ENCODE measurements around the gene PSEN1. TPM values are rescaled to one million over a fixed set of nuclear protein-coding genes. Genes with fewer than 3 reads are reported as not detected.

PSEN1 gene
- total RNA-seq, 1 donor from 2014 or later: 41.1 TPM

GRCh38 chr14:73258845-73259611, 122.7 kb downstream of the PSEN1 start:
- Mint-ChIP-seq H3K27me3 (ENCODE audit: insufficient read depth) (peaks cover 1% of the 10 kb centered on the region), H3K4me3 (no peak overlapping the region), H3K36me3 (ENCODE audit: low read depth) (no peaks in the 10 kb centered on the region), H3K4me1 (ENCODE audit: low read depth) (no peaks in the 10 kb centered on the region), H3K9me3 (no peaks in the 10 kb centered on the region), H3K27ac (no peak overlapping the region)
- intact Hi-C loops (cut with micrococcal nuclease): no loop called here
- DNase-seq (ENCODE audit: low spot score): no peak

- no peak for DNase-seq (ENCODE audit: low spot score)
- Mint-ChIP-seq H3K9me3 (no peaks in the 10 kb centered on the region), H3K27ac (no peak overlapping the region), H3K27me3 (ENCODE audit: insufficient read depth) (peaks cover 1% of the 10 kb centered on the region), H3K4me1 (ENCODE audit: low read depth) (no peaks in the 10 kb centered on the region), H3K36me3 (ENCODE audit: low read depth) (no peaks in the 10 kb centered on the region), H3K4me3 (no peak overlapping the region)
- intact Hi-C loops (cut with micrococcal nuclease): no loop called here
These were observed 123.5 kb downstream of the PSEN1 start for GRCh38 chr14:73259837-73260236.

GRCh38 chr14:73260574-73260973, 124.3 kb downstream of the PSEN1 start:
- Mint-ChIP-seq H3K36me3 (ENCODE audit: low read depth) (no peaks in the 10 kb centered on the region), H3K9me3 (no peaks in the 10 kb centered on the region), H3K4me3 (no peak overlapping the region), H3K27ac (no peak overlapping the region), H3K27me3 (ENCODE audit: insufficient read depth) (peaks cover 1% of the 10 kb centered on the region), H3K4me1 (ENCODE audit: low read depth) (no peaks in the 10 kb centered on the region)
- DNase-seq (ENCODE audit: low spot score): no peak
- intact Hi-C loops (cut with micrococcal nuclease): no loop called here

- Mint-ChIP-seq H3K9me3 (no peaks in the 10 kb centered on the region), H3K27me3 (ENCODE audit: insufficient read depth) (peaks cover 1% of the 10 kb centered on the region), H3K4me1 (ENCODE audit: low read depth) (no peaks in the 10 kb centered on the region), H3K4me3 (no peak overlapping the region), H3K27ac (no peak overlapping the region), H3K36me3 (ENCODE audit: low read depth) (no peaks in the 10 kb centered on the region)
- no peak for DNase-seq (ENCODE audit: low spot score)
- intact Hi-C loops (cut with micrococcal nuclease): no loop called here
These were observed 124.8 kb downstream of the PSEN1 start for GRCh38 chr14:73261075-73261474.

GRCh38 chr14:73261520-73262426, 125.5 kb downstream of the PSEN1 start:
- Mint-ChIP-seq H3K4me1 (ENCODE audit: low read depth) (no peaks in the 10 kb centered on the region), H3K36me3 (ENCODE audit: low read depth) (no peaks in the 10 kb centered on the region), H3K9me3 (no peaks in the 10 kb centered on the region), H3K27ac (no peak overlapping the region), H3K27me3 (ENCODE audit: insufficient read depth) (peaks cover 1% of the 10 kb centered on the region), H3K4me3 (no peak overlapping the region)
- intact Hi-C loops (cut with micrococcal nuclease): no loop called here
- DNase-seq (ENCODE audit: low spot score): no peak

- Mint-ChIP-seq H3K4me3 (no peak overlapping the region), H3K36me3 (ENCODE audit: low read depth) (no peaks in the 10 kb centered on the region), H3K4me1 (ENCODE audit: low read depth) (no peaks in the 10 kb centered on the region), H3K27ac (no peak overlapping the region), H3K9me3 (no peaks in the 10 kb centered on the region), H3K27me3 (ENCODE audit: insufficient read depth) (peaks cover 1% of the 10 kb centered on the region)
- intact Hi-C loops (cut with micrococcal nuclease): no loop called here
- no peak for DNase-seq (ENCODE audit: low spot score)
These were observed 126.3 kb downstream of the PSEN1 start for GRCh38 chr14:73262427-73263183.

GRCh38 chr14:73263606-73264005, 127.3 kb downstream of the PSEN1 start:
- intact Hi-C loops (cut with micrococcal nuclease): no loop called here
- Mint-ChIP-seq H3K4me1 (ENCODE audit: low read depth) (no peaks in the 10 kb centered on the region), H3K27me3 (ENCODE audit: insufficient read depth) (peaks cover 1% of the 10 kb centered on the region), H3K4me3 (no peak overlapping the region), H3K9me3 (no peaks in the 10 kb centered on the region), H3K27ac (no peak overlapping the region), H3K36me3 (ENCODE audit: low read depth) (no peaks in the 10 kb centered on the region)
- no peak for DNase-seq (ENCODE audit: low spot score)

GRCh38 chr14:73264080-73264884, 128.0 kb downstream of the PSEN1 start:
- intact Hi-C loops (cut with micrococcal nuclease): no loop called here
- no peaks in the 10 kb centered on the region for H3K36me3 Mint-ChIP-seq (ENCODE audit: low read depth)
- H3K27ac Mint-ChIP-seq: no peak overlapping the region
- no peak overlapping the region for H3K4me3 Mint-ChIP-seq
- DNase-seq (ENCODE audit: low spot score): no peak
- no peaks in the 10 kb centered on the region for H3K4me1 Mint-ChIP-seq (ENCODE audit: low read depth)
- H3K9me3 Mint-ChIP-seq: no peaks in the 10 kb centered on the region
- peaks cover 1% of the 10 kb centered on the region for H3K27me3 Mint-ChIP-seq (ENCODE audit: insufficient read depth)

- H3K4me3 Mint-ChIP-seq: no peak overlapping the region
- intact Hi-C loops (cut with micrococcal nuclease): no loop called here
- peaks cover 1% of the 10 kb centered on the region for H3K27me3 Mint-ChIP-seq (ENCODE audit: insufficient read depth)
- no peak for DNase-seq (ENCODE audit: low spot score)
- H3K9me3 Mint-ChIP-seq: no peaks in the 10 kb centered on the region
- no peaks in the 10 kb centered on the region for H3K36me3 Mint-ChIP-seq (ENCODE audit: low read depth)
- no peak overlapping the region for H3K27ac Mint-ChIP-seq
- peaks cover under 1% of the 10 kb centered on the region for H3K4me1 Mint-ChIP-seq (ENCODE audit: low read depth)
These were observed 128.8 kb downstream of the PSEN1 start for GRCh38 chr14:73264885-73265720.

- H3K4me3 Mint-ChIP-seq: no peak overlapping the region
- no peaks in the 10 kb centered on the region for H3K36me3 Mint-ChIP-seq (ENCODE audit: low read depth)
- H3K27me3 Mint-ChIP-seq (ENCODE audit: insufficient read depth): peaks cover 1% of the 10 kb centered on the region
- peaks cover 6% of the 10 kb centered on the region for H3K4me1 Mint-ChIP-seq (ENCODE audit: low read depth)
- no peaks in the 10 kb centered on the region for H3K9me3 Mint-ChIP-seq
- no peak for DNase-seq (ENCODE audit: low spot score)
- intact Hi-C loops (cut with micrococcal nuclease): no loop called here
- H3K27ac Mint-ChIP-seq: no peak overlapping the region
These were observed 129.4 kb downstream of the PSEN1 start for GRCh38 chr14:73265721-73266046.

GRCh38 chr14:73266317-73266716, 130.0 kb downstream of the PSEN1 start:
- no peak overlapping the region for H3K4me3 Mint-ChIP-seq
- peaks cover 1% of the 10 kb centered on the region for H3K27me3 Mint-ChIP-seq (ENCODE audit: insufficient read depth)
- no peak for DNase-seq (ENCODE audit: low spot score)
- peaks cover 9% of the 10 kb centered on the region for H3K4me1 Mint-ChIP-seq (ENCODE audit: low read depth)
- no peaks in the 10 kb centered on the region for H3K9me3 Mint-ChIP-seq
- H3K27ac Mint-ChIP-seq: no peak overlapping the region
- H3K36me3 Mint-ChIP-seq (ENCODE audit: low read depth): no peaks in the 10 kb centered on the region
- intact Hi-C loops (cut with micrococcal nuclease): no loop called here

- Mint-ChIP-seq H3K36me3 (ENCODE audit: low read depth) (peaks cover 2% of the 10 kb centered on the region), H3K27me3 (ENCODE audit: insufficient read depth) (peaks cover 2% of the 10 kb centered on the region), H3K4me3 (no peak overlapping the region), H3K4me1 (ENCODE audit: low read depth) (peaks cover 9% of the 10 kb centered on the region), H3K27ac (no peak overlapping the region), H3K9me3 (no peaks in the 10 kb centered on the region)
- DNase-seq (ENCODE audit: low spot score): no peak
- intact Hi-C loops (cut with micrococcal nuclease): no loop called here
These were observed 131.2 kb downstream of the PSEN1 start for GRCh38 chr14:73267474-73267873.
